Spleen (tissue), 11 donors: ENCODE data around the gene COBL. TPM values are rescaled to one million over a fixed set of nuclear protein-coding genes. Genes with fewer than 3 reads are reported as not detected.

Experiments used
- DNase-seq: peaks from one replicate; pipeline ENCODE4 v3.0.0-alpha.2; 2020
- H3K27ac ChIP-seq, 8 donors: fragments of 200-600 bp; sonication (generic) in 7 of 8; 1 replicate in 4 of 8; 2 replicates in 4 of 8; pipeline versions ENCODE4 v1.5.0 to v1.8.0; 2016 to 2021; ENCODE audit warnings: inconsistent platforms in 4 of 8, mild to moderate bottlenecking in 4 of 8, moderate library complexity in 1 of 8
- H3K27me3 ChIP-seq, 7 donors: fragments of 200-600 bp; sonication (generic) in 6 of 7; replicated peaks in 1 of 7; 1 replicate in 4 of 7; 2 replicates in 3 of 7; pipeline versions ENCODE4 v1.5.0 to v1.8.0; 2016 to 2021; ENCODE audit warnings: inconsistent platforms in 3 of 7, mild to moderate bottlenecking in 1 of 7
- H3K36me3 ChIP-seq, 6 donors: fragments of 200-600 bp; sonication (generic) in 5 of 6; 1 replicate in 4 of 6; 2 replicates in 2 of 6; pipeline versions ENCODE4 v1.5.0 to v1.8.0; 2016 to 2021; ENCODE audit warnings: inconsistent platforms in 2 of 6
- H3K4me1 ChIP-seq, 6 donors: fragments of 200-600 bp; sonication (generic) in 5 of 6; 1 replicate in 3 of 6; 2 replicates in 3 of 6; pipeline versions ENCODE4 v1.5.0 to v1.8.0; 2016 to 2021; ENCODE audit warnings: inconsistent platforms in 3 of 6
- H3K4me3 ChIP-seq, 8 donors: fragments of 200-600 bp; sonication (generic) in 7 of 8; 1 replicate in 4 of 8; 2 replicates in 4 of 8; pipeline versions ENCODE4 v1.5.0 to v1.8.0; 2016 to 2021; ENCODE audit warnings: inconsistent platforms in 4 of 8, mild to moderate bottlenecking in 4 of 8, moderate library complexity in 2 of 8
- H3K9me3 ChIP-seq, 8 donors: fragments of 200-600 bp; sonication (generic) in 7 of 8; 1 replicate in 4 of 8; 2 replicates in 4 of 8; pipeline versions ENCODE4 v1.5.0 to v1.8.0; 2016 to 2021; ENCODE audit warnings: inconsistent platforms in 4 of 8
- POLR2A ChIP-seq, 3 donors: fragments of 450-650 bp; IDR thresholded peaks; one replicate each; pipeline ENCODE4 v1.5.1; 2017; ENCODE audit warnings: antibody characterized with exemption in 3 of 3, mild to moderate bottlenecking in 1 of 3
- POLR2AphosphoS5 ChIP-seq, 3 donors: sonication (generic); formaldehyde crosslinking; IDR thresholded peaks; one replicate each; pipeline ENCODE4 v1.5.1; 2017; ENCODE audit warnings: antibody characterized with exemption in 3 of 3
- WGBS, 5 donors: extraction: QIAGEN DNeasy Blood & Tissue Kit in 3 of 5; methylation state at CpG; one replicate each; pipeline versions ENCODE4 v1.1.5 to v1.1.7; 2013 to 2018; 5-methylcytosine and 5-hydroxymethylcytosine counted together
- intact Hi-C: fragments of 100-400 bp; cut with DNase I; formaldehyde crosslinking; loops from one replicate; pipeline ENCODE4 v1.15.0; 2023; ENCODE audit warnings: low total_unique reads
- polyA plus RNA-seq, 3 donors: library from polyadenylated mRNA; stranded (reverse); fragments of 200-250 nt; gene quantifications; one replicate each; pipeline ENCODE4 v1.2.1, GENCODE V29; 2013
- total RNA-seq, 7 donors: library from RNA; depleted of rRNA in 3 of 7; stranded (reverse); fragments of >200 nt in 3 of 7; fragmentation: NEBNext Ultra II Directional in 4 of 7; extraction: Animal tissue kit (Norgen Biotek cat#: 25700) in 4 of 7; gene quantifications; one replicate each; pipeline versions ENCODE4 v1.1.0 to v1.2.1, GENCODE V29; 2016 to 2021
- TF ChIP-seq, protein P1 (sequence below), 11 experiments: fragments of 200-600 bp in 7 of 11; fragments of 450-650 bp in 4 of 11; sonication (generic) in 4 of 11; IDR thresholded peaks in 8 of 11; conservative IDR thresholded peaks in 3 of 11; 1 replicate in 7 of 11; 2 replicates in 4 of 11; pipeline versions ENCODE4 v1.4.0 to v1.8.0; 2016 to 2021; ENCODE audit warnings: antibody characterized with exemption in 11 of 11, inconsistent platforms in 4 of 11, mild to moderate bottlenecking in 1 of 11
- donor health status: healthy with polysubstance abuse.
- donor health status: DM: no; HTN: no; CAD: no; lungs with moderate emphysema.
- donor health status: DM: no; HTN: no; CAD: no.
- donor health status: Bipolar disorder and iron deficiency.
- donor health status: healthy.
- donor health status: DM: no; HTN: no; CAD: no.
- donor health status: DM: yes; HTN: yes; CAD: no.

The COBL gene
- total and polyA plus RNA-seq, 10 donors = 0.09 to 0.80 (median 0.57) TPM; not detected in 1

- Histone ChIP-seq H3K27me3 (no peaks in the 10 kb centered on the region), H3K27ac (no peak overlapping the region), H3K4me1 (no peaks in the 10 kb centered on the region), H3K4me3 (no peak overlapping the region), H3K9me3 (no peaks in the 10 kb centered on the region), H3K36me3 (no peaks in the 10 kb centered on the region)
- TF ChIP-seq POLR2A (IDR thresholded peaks at IDR 0.05) (no peak), POLR2AphosphoS5 (IDR thresholded peaks at IDR 0.05) (no peak)
- 78 to 87% (median 83%) methylated on average over 20 to 21 of the region's 21 CpGs for WGBS, 5 donors
- intact Hi-C loops = no loop called here
- DNase-seq = no peak
Observed at GRCh38 chr7:51013861-51014511, 302.6 kb downstream of the COBL start.

DNA sequence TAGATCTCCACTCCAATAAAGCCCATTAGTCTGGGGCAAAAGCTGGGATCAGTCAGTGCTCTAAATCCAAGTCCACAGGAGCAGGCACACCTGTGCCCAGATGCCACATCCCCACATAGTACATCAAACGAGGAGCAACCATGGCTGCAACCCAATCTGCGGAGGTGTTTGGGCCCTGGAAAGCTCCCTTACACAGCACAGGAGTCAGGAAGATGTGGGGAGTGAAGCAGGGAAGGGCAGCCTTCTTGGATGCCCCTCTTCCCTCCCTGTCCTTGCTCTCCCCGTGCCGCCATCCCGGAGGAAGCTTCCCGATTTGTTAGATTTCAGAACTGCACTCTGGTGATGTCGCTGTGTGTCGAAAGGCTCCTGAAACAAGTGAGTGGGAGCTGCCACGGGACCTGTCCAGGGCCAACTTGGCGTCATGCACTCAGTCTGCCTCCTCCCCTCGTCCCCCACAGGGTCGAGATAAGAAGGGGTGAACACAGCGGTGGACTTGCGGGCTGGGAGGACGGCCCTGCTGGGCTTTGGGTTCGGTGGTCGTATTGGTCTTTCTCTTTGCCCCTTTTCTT is 303.3 kb downstream of the COBL start:
- H3K9me3 ChIP-seq = no peaks in the 10 kb centered on the region
- intact Hi-C loops = no loop called here
- DNase-seq = no peak
- no peaks in the 10 kb centered on the region for H3K36me3 ChIP-seq
- H3K4me1 ChIP-seq = no peaks in the 10 kb centered on the region
- no peak for TF ChIP-seq POLR2AphosphoS5 (IDR thresholded peaks at IDR 0.05)
- TF ChIP-seq, protein P1, sequence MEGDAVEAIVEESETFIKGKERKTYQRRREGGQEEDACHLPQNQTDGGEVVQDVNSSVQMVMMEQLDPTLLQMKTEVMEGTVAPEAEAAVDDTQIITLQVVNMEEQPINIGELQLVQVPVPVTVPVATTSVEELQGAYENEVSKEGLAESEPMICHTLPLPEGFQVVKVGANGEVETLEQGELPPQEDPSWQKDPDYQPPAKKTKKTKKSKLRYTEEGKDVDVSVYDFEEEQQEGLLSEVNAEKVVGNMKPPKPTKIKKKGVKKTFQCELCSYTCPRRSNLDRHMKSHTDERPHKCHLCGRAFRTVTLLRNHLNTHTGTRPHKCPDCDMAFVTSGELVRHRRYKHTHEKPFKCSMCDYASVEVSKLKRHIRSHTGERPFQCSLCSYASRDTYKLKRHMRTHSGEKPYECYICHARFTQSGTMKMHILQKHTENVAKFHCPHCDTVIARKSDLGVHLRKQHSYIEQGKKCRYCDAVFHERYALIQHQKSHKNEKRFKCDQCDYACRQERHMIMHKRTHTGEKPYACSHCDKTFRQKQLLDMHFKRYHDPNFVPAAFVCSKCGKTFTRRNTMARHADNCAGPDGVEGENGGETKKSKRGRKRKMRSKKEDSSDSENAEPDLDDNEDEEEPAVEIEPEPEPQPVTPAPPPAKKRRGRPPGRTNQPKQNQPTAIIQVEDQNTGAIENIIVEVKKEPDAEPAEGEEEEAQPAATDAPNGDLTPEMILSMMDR (IDR thresholded peaks at IDR 0.05 in 8 of 11, conservative IDR thresholded peaks at IDR 0.05 in 3 of 11) = no peak
- no peak for TF ChIP-seq POLR2A (IDR thresholded peaks at IDR 0.05)
- H3K27ac ChIP-seq = no peak overlapping the region
- H3K4me3 ChIP-seq = no peak overlapping the region
- 88 to 93% (median 89%) methylated on average over 17 of the region's 17 CpGs for WGBS, 5 donors
- H3K27me3 ChIP-seq = no peaks in the 10 kb centered on the region

GRCh38 chr7:51012569-51013217 is 303.9 kb downstream of the COBL start:
- intact Hi-C loops = no loop called here
- WGBS, 5 donors = 80 to 85% (median 83%) methylated on average over 7 to 8 of the region's 8 CpGs
- Histone ChIP-seq H3K4me3 (no peak overlapping the region), H3K27me3 (no peaks in the 10 kb centered on the region), H3K9me3 (no peaks in the 10 kb centered on the region), H3K36me3 (no peaks in the 10 kb centered on the region), H3K4me1 (no peaks in the 10 kb centered on the region), H3K27ac (no peak overlapping the region)
- no peak for TF ChIP-seq POLR2AphosphoS5 (IDR thresholded peaks at IDR 0.05)
- TF ChIP-seq, protein P1 (IDR thresholded peaks at IDR 0.05 in 8 of 11, conservative IDR thresholded peaks at IDR 0.05 in 3 of 11) = no peak
- DNase-seq = no peak

DNA sequence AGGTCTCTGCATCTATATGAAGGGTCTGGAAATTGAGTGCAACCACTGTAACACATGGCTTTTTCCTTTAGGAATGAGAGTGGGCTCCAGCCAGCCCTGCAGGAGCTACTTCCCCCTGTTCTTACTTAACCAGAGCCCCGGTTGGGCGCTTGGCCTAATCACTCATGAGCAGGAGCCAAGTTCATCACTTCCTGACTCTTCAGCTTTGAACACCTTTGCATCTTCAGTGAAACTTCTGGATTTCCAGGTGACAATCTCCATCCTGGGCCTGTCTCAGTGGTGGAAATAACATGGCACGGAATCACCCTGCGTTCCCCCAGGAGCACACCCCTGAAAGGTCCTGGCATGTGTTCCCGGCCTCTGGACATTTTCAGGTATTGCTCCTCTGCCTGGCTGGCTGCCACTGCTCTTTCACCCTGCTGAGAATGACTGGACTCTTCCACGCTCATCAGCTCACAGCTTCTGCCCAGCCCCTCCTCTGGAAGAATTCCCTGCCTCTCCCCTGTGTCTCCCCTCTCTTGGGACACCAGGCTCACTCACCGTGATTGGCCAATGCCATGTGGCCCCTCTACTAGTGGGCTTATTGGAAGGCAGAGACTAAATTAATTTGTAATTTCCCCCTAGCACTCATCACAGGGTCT is 304.8 kb downstream of the COBL start:
- no peak overlapping the region for H3K27ac ChIP-seq
- TF ChIP-seq POLR2AphosphoS5 (IDR thresholded peaks at IDR 0.05) = no peak
- TF ChIP-seq POLR2A (IDR thresholded peaks at IDR 0.05) = no peak
- TF ChIP-seq, protein P1 (IDR thresholded peaks at IDR 0.05 in 8 of 11, conservative IDR thresholded peaks at IDR 0.05 in 3 of 11) = no peak
- 80 to 92% (median 86%) methylated on average over 7 of the region's 7 CpGs for WGBS, 5 donors
- H3K4me3 ChIP-seq = no peak overlapping the region
- intact Hi-C loops = no loop called here
- H3K4me1 ChIP-seq = no peaks in the 10 kb centered on the region
- H3K9me3 ChIP-seq = no peaks in the 10 kb centered on the region
- DNase-seq = no peak
- no peaks in the 10 kb centered on the region for H3K27me3 ChIP-seq
- H3K36me3 ChIP-seq = no peaks in the 10 kb centered on the region
